Fibroblast of lung (primary cell): ENCODE data around the gene RIN3. TPM values are rescaled to one million over a fixed set of nuclear protein-coding genes. Genes with fewer than 3 reads are reported as not detected.

Experiments used
- DNase-seq, 2 donors: peaks; one replicate each; pipeline versions ENCODE4 v3.0.0 to v3.0.0-alpha.2; 2010; ENCODE audit warnings: low read depth in 2 of 2
- H2AFZ ChIP-seq: 2 replicates; pipeline ENCODE4 v1.5.1; 2012; ENCODE audit warnings: low read length, control low read depth, inconsistent platforms
- H3K27ac ChIP-seq: 2 replicates; pipeline ENCODE4 v1.5.1; 2011; ENCODE audit warnings: low read length, control low read depth; ENCODE audit not compliant: insufficient read depth
- H3K27me3 ChIP-seq: 2 replicates; pipeline ENCODE4 v1.5.1; 2011; ENCODE audit warnings: mild to moderate bottlenecking, low read length; ENCODE audit not compliant: control insufficient read depth, insufficient read depth
- H3K36me3 ChIP-seq: 2 replicates; pipeline ENCODE4 v1.5.1; 2011; ENCODE audit warnings: low read length; ENCODE audit not compliant: control insufficient read depth, insufficient read depth
- H3K4me1 ChIP-seq: 2 replicates; pipeline ENCODE4 v1.5.1; 2011; ENCODE audit warnings: low read length; ENCODE audit not compliant: control insufficient read depth, insufficient read depth; ENCODE audit errors: extremely low read depth
- H3K4me2 ChIP-seq: 2 replicates; pipeline ENCODE4 v1.5.1; 2011; ENCODE audit warnings: low read length, control low read depth; ENCODE audit not compliant: insufficient read depth; ENCODE audit errors: extremely low read depth
- H3K4me3 ChIP-seq, 4 experiments: fragments of 200-600 bp in 1 of 4; sonication (generic) in 1 of 4; replicated peaks in 1 of 4; 2 replicates each; pipeline ENCODE4 v1.5.1; 2011 to 2016; ENCODE audit warnings: low read length in 4 of 4, low read depth in 3 of 4, mild to moderate bottlenecking in 3 of 4, control low read depth in 2 of 4, inconsistent platforms in 1 of 4, mixed read lengths in 1 of 4; ENCODE audit not compliant: insufficient read depth in 1 of 4; ENCODE audit errors: control extremely low read depth in 1 of 4
- H3K79me2 ChIP-seq: 2 replicates; pipeline ENCODE4 v1.5.1; 2012; ENCODE audit warnings: mild to moderate bottlenecking, low read length, inconsistent platforms; ENCODE audit not compliant: control insufficient read depth, insufficient read depth
- H3K9ac ChIP-seq: 2 replicates; pipeline ENCODE4 v1.5.1; 2011; ENCODE audit warnings: mild to moderate bottlenecking, low read length, control low read depth; ENCODE audit not compliant: insufficient read depth
- H3K9me3 ChIP-seq: 2 replicates; pipeline ENCODE4 v1.5.1; 2012; ENCODE audit warnings: low read depth, low read length; ENCODE audit not compliant: control insufficient read depth, insufficient read depth
- H4K20me1 ChIP-seq: 2 replicates; pipeline ENCODE4 v1.5.1; 2011; ENCODE audit warnings: low read length; ENCODE audit not compliant: control insufficient read depth, insufficient read depth; ENCODE audit errors: extremely low read depth
- EZH2 ChIP-seq: IDR thresholded peaks from 2 replicates; pipeline ENCODE4 v1.5.1; 2012; ENCODE audit warnings: low read length, control low read depth, mild to moderate bottlenecking; ENCODE audit errors: missing control alignments
- polyA plus RNA-seq, 2 donors: library from polyadenylated mRNA; depleted of rRNA in 1 of 2; stranded (reverse) in 1 of 2; unstranded in 1 of 2; fragments of >200 nt; gene quantifications; 2 replicates each; pipeline ENCODE4 v1.2.1, GENCODE V29; 2011 to 2012; ENCODE audit warnings: missing spikeins in 1 of 2
- total RNA-seq: library from RNA; depleted of rRNA; stranded (reverse); fragments of >200 nt; gene quantifications from 2 replicates; pipeline ENCODE4 v1.2.1, GENCODE V29; 2014
- TF ChIP-seq, protein P1 (sequence below), 2 donors: IDR thresholded peaks in 1 of 2; conservative IDR thresholded peaks in 1 of 2; 1 replicate in 1 of 2; 2 replicates in 1 of 2; pipeline ENCODE4 v1.5.1; 2011 to 2012; ENCODE audit warnings: low read length in 2 of 2, control low read depth in 1 of 2, inconsistent platforms in 1 of 2, low read depth in 1 of 2, mild to moderate bottlenecking in 1 of 2

RIN3 gene
- total and polyA plus RNA-seq, 2 donors (not counting 1 experiment from before 2014, with no cell fraction given): 8.9 to 9.2 TPM

DNA sequence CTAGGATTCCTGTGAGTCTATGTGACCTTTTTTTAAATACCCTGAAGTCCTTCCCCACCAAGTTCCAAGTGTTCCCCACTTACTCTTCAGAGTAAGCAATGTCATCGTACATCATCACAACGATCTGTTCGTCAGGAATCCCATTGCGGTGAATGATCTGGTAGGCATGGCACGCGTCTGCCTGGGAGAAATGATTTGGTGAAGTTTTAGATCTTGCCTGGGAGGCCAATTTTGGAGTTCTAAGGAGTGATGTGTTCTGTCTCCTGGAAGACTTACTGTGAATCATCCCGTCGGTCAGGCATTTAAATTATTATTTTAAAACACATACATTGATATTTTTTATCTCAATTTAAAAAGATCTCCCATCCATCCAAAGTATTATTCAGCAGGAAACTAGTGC is 205.1 kb downstream of the RIN3 start:
- no peak overlapping the region for H3K9ac ChIP-seq
- no peaks in the 10 kb centered on the region for H3K4me1 ChIP-seq
- no peaks in the 10 kb centered on the region for H3K36me3 ChIP-seq
- no peak overlapping the region for H3K4me2 ChIP-seq
- H2AFZ ChIP-seq: no peak overlapping the region
- no peaks in the 10 kb centered on the region for H4K20me1 ChIP-seq
- TF ChIP-seq EZH2: no peak
- TF ChIP-seq, protein P1, sequence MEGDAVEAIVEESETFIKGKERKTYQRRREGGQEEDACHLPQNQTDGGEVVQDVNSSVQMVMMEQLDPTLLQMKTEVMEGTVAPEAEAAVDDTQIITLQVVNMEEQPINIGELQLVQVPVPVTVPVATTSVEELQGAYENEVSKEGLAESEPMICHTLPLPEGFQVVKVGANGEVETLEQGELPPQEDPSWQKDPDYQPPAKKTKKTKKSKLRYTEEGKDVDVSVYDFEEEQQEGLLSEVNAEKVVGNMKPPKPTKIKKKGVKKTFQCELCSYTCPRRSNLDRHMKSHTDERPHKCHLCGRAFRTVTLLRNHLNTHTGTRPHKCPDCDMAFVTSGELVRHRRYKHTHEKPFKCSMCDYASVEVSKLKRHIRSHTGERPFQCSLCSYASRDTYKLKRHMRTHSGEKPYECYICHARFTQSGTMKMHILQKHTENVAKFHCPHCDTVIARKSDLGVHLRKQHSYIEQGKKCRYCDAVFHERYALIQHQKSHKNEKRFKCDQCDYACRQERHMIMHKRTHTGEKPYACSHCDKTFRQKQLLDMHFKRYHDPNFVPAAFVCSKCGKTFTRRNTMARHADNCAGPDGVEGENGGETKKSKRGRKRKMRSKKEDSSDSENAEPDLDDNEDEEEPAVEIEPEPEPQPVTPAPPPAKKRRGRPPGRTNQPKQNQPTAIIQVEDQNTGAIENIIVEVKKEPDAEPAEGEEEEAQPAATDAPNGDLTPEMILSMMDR (conservative IDR thresholded peaks at IDR 0.05 in 1 of 2, IDR thresholded peaks at IDR 0.05 in 1 of 2; ENCODE audit: low read depth in 1 of 2, low read length in 2 of 2): no peak
- no peak overlapping the region for H3K27ac ChIP-seq
- H3K4me3 ChIP-seq: no peak overlapping the region
- peak in 1 of 2 donors; percentile 50 for DNase-seq
- H3K79me2 ChIP-seq: no peaks in the 10 kb centered on the region
- no peaks in the 10 kb centered on the region for H3K9me3 ChIP-seq
- no peaks in the 10 kb centered on the region for H3K27me3 ChIP-seq

DNA sequence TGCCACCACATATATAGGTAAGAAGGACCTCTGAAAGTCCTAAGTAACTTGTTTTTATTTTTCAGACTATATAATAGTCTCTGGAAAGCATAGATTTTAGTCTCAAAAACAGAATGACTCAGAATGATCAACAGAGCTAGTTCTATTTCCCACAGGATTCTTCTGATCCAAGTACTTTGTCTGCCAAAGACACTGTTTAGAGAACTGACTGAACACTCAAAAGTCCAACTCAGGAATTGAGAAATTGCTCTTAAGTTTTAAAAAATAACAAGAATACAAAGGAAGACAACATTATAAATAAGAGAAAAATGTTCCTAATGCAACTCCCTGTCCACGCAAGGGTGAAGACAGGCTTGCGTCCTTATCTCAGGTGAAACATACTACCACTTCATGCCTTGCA is 205.8 kb downstream of the RIN3 start:
- Histone ChIP-seq H3K9ac (no peak overlapping the region), H3K4me3 (no peak overlapping the region), H3K4me2 (no peak overlapping the region), H3K4me1 (no peaks in the 10 kb centered on the region), H3K79me2 (no peaks in the 10 kb centered on the region), H3K36me3 (no peaks in the 10 kb centered on the region), H3K27ac (no peak overlapping the region), H3K9me3 (no peaks in the 10 kb centered on the region), H2AFZ (no peak overlapping the region), H3K27me3 (no peaks in the 10 kb centered on the region), H4K20me1 (no peaks in the 10 kb centered on the region)
- TF ChIP-seq, protein P1 (conservative IDR thresholded peaks at IDR 0.05 in 1 of 2, IDR thresholded peaks at IDR 0.05 in 1 of 2; ENCODE audit: low read depth in 1 of 2, low read length in 2 of 2): no peak
- peak in 1 of 2 donors; percentile 48 for DNase-seq

DNA sequence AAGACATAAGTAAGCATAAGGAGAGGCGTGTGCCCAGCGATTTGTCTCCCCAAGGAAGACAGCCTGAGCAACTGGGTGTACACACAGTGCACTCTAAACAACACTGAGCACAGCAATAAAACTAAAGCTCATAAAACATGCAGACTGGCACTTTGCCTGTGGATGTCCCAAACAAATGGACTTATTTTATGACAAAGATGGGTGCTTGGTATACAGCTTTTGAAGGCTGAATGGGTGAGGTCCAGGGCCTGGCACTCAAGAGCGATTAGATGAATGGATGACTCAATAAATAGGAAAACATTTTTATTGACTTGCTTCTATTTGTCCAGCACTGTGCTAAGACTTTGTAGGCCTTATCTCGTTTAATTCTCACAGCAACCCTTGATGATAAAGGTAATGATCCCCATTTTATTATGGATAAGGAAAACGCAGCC is 206.3 kb downstream of the RIN3 start:
- no peaks in the 10 kb centered on the region for H3K4me1 ChIP-seq
- no peak overlapping the region for H3K4me2 ChIP-seq
- DNase-seq: no peak
- no peak overlapping the region for H3K27ac ChIP-seq
- no peak overlapping the region for H3K4me3 ChIP-seq
- H3K79me2 ChIP-seq: no peaks in the 10 kb centered on the region
- no peaks in the 10 kb centered on the region for H3K27me3 ChIP-seq
- no peak overlapping the region for H2AFZ ChIP-seq
- H3K9me3 ChIP-seq: no peaks in the 10 kb centered on the region
- no peaks in the 10 kb centered on the region for H3K36me3 ChIP-seq
- no peaks in the 10 kb centered on the region for H4K20me1 ChIP-seq
- TF ChIP-seq EZH2: no peak
- TF ChIP-seq, protein P1 (conservative IDR thresholded peaks at IDR 0.05 in 1 of 2, IDR thresholded peaks at IDR 0.05 in 1 of 2; ENCODE audit: low read depth in 1 of 2, low read length in 2 of 2): no peak
- H3K9ac ChIP-seq: no peak overlapping the region
